NB4 (cell line): ENCODE measurements around the gene CALR.

Experiments used
- DNase-seq: peaks from one replicate; pipeline ENCODE4 v3.0.0; 2010; ENCODE audit warnings: low read depth
- H3K4me3 ChIP-seq: one replicate; pipeline ENCODE4 v1.5.1; 2011; ENCODE audit warnings: mild to moderate bottlenecking, low read depth, low read length, moderate library complexity
- CTCF ChIP-seq: IDR thresholded peaks from one replicate; pipeline ENCODE4 v1.5.1; 2012; ENCODE audit warnings: low read depth, low read length
- MAX ChIP-seq: IDR thresholded peaks from 2 replicates; pipeline ENCODE4 v1.6.1; 2011; ENCODE audit warnings: low read depth, low read length
- MYC ChIP-seq: IDR thresholded peaks from 2 replicates; pipeline ENCODE4 v1.6.1; 2011; ENCODE audit warnings: low read depth, low read length
- POLR2A ChIP-seq: IDR thresholded peaks from 2 replicates; pipeline ENCODE4 v1.6.1; 2011; ENCODE audit warnings: mild to moderate bottlenecking; ENCODE audit not compliant: insufficient read length; ENCODE audit errors: extremely low read depth

The CALR gene

GRCh38 chr19:12992729-12993128, 54.3 kb downstream of the CALR start:
- H3K4me3 ChIP-seq: no peak overlapping the region
- no peak for DNase-seq
- TF ChIP-seq POLR2A (no peak), CTCF (no peak), MYC (no peak), MAX (no peak)

- DNase-seq: no peak
- no peak overlapping the region for H3K4me3 ChIP-seq
- TF ChIP-seq POLR2A: no peak
- no peak for TF ChIP-seq CTCF
- TF ChIP-seq MAX: no peak
- no peak for TF ChIP-seq MYC
Observed at GRCh38 chr19:12993562-12993961, 55.2 kb downstream of the CALR start.
